NCI-H2171 (cell line): ENCODE results near the gene KRTAP4-11.
"Not testable (repeated sequence)": the region's sequence is repeated elsewhere in the genome, so short reads cannot be mapped to it uniquely, and the experiment has no call there.

ENCODE experiments used
- DNase-seq: peaks from one replicate; lab custom pipeline; 2025; lab: John Stamatoyannopoulos, UW

Gene KRTAP4-11

DNA sequence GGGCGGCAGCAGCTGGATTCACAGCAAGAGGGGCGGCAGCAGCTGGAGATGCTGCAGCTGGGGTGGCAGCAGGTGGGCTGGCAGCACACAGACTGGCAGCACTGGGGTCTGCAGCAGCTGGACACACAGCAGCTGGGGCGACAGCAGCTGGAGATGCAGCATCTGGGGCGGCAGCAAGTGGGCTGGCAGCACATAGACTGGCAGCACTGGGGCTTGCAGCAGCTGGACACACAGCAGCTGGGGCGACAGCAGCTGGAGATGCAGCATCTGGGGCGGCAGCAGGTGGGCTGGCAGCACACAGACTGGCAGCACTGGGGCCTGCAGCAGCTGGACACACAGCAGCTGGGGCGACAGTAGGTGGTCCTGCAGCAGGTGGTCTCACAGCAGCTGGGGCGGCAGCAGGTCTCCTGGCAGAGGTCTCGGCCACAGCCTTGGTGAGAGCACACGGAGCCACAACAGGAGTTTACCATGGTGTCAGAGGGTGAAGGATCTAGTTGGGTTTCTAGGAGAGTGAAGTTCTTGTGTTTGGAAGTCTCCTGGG lies at the start of gene KRTAP4-11:
TSS of gene KRTAP4-11 (minus strand) at position 528 of the 541 bp plus-strand sequence. CDS start at position 470, 58 bp downstream.
- DNase-seq, result not testable (repeated sequence)

DNA sequence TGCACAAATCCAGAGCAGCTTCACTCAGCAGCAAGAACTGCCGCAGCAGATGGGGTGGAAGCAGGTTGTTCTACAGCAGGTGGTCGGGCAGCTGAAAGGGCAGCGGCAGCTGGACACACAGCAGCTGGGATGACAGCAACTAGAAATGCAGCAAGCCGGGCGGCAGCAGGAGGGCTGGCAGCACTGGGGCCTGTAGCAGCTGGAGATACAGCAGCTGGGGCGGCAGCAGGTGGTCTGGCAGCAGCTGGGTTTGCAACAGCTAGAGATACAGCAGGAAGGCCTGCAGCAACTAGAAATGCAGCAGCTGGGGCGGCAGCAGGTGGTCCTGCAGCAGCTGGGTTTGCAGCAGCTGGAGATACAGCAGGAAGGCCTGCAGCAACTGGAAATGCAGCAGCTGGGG lies 49.4 kb upstream of the KRTAP4-11 start:
- no peak for DNase-seq

DNA sequence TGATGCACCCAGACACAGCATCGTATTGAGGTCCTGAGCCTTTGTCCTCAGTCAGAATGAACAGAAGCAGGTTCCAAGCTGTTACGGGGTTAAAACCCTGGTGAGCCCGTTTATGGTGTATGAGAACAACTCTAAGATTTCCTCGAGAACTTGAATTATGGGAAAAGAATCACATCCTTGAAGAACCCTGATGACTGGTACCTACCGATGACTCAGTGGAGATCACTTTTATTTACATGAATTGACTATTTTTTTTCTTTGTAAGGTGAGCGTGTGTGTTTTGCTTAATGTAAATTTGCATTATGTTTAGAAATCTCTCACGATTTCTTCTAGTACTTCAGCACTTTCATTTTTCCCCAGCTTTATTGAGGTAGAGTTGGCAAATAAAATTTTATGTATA lies 45.7 kb upstream of the KRTAP4-11 start:
- no peak for DNase-seq

DNA sequence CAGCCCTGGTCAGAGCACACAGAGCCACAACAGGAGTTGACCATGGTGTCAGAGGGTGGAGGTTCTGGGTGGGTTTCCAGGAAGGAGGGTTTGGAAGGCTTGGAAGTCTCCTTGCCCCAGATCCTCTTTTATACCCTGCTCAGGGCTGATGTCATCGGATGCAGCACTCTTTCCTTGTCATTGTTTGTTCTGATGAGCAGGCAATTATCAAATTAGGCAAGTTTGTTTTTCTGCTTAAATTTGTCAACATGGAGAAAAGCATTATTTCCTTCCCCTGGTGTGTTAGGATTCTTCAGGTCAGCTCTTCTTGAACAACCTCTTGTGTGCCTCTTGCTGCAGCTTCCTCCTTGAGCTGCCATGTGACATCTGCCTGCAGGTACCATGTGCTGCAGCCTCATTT lies 42.5 kb upstream of the KRTAP4-11 start, which contains the start of gene KRTAP4-4:
TSS of gene KRTAP4-4 (minus strand) at position 101 of the 400 bp plus-strand sequence. CDS start at position 44, 57 bp downstream.
- no peak for DNase-seq

DNA sequence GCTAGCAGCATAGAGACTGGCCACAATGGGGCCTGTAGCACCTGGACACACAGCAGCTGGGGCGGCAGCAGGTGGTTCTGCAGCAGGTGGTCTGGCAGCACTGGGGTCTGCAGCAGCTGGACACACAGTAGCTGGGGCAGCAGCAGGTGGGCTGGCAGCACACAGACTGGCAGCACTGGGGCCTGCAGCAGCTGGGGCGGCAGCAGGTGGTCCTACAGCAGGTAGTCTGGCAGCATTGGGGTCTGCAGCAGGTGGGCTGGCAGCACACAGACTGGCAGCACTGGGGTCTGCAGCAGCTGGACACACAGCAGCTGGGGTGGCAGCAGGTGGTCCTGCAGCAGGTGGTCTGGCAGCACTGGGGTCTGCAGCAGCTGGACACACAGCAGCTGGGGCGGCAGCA lies 42.0 kb upstream of the KRTAP4-11 start:
- not testable (repeated sequence) for DNase-seq

DNA sequence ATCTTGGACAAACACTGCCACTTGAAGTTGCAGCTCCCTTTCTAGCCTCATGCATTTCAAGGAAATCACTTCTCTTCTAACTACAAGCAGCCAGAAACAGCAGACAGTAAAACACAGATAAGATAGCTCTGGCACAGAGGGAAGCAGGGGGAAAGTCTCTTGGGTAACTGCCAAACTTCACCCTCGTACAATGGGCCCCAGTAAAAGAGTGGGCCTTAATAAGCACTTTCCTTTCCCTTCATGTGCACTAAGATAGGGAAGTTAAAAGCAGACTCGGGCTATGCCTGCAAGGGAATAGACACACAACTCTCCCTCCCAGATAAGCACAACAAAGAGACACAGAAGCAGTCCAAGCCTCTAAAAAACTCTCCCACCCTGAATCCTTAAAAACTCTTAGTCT lies 35.7 kb upstream of the KRTAP4-11 start:
- DNase-seq, result no peak

DNA sequence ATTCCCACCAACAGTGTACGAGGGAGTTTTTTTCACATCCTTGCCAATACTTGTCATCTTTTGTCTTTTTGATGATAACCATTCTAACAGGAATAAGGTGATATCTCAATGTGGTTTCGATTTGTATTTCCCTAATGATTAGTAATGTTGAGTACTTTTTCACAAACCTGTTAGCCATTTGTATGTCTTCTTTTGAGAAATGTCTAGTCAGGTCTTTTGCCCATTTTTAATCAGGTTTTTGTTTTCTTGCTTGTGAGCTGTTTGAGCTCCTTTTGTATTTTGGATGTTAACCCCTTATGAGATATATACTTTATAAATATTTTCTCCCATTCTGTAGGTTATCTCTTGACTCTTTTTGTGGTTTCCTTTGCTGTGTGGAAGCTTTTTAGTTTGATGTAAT lies 33.4 kb upstream of the KRTAP4-11 start:
- DNase-seq, result no peak

DNA sequence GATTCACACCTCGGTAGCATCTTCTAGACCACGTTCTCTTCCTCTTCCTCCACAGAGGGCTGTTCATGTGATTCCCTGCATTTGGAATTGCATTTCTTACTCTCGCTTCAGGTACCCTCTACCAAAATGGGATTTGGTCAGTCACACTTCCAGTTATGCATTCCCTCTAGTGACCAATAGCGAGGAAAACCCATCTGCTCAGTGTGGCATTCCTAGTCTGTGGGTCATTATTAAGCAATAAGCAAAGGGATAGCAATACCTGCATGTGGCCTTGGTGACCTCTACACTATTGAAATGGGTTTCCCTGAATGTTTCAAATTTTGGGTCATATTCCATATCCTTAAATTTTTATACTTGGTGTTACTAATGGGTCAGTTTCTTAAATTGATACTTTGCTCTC lies 31.9 kb upstream of the KRTAP4-11 start:
- no peak for DNase-seq

DNA sequence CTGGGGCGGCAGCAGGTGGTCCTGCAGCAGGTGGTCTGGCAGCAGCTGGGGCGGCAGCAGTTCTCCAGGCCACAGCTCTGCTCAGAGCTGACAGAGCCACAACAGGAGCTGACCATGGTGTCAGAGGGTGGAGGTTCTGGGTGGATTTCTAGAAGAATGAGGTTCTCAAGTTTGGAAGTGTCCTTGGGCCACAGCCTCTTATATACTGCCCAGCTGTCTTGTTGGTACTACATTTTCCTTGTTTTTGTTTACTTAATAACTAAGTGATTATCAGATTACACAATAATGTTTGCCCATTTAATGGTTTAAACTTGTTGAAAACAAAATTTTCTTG lies 31.4 kb upstream of the KRTAP4-11 start, which contains the start of gene KRTAP4-5:
TSS of gene KRTAP4-5 (minus strand) at position 174 of the 334 bp plus-strand sequence. CDS start at position 116, 58 bp downstream.
- no peak for DNase-seq

DNA sequence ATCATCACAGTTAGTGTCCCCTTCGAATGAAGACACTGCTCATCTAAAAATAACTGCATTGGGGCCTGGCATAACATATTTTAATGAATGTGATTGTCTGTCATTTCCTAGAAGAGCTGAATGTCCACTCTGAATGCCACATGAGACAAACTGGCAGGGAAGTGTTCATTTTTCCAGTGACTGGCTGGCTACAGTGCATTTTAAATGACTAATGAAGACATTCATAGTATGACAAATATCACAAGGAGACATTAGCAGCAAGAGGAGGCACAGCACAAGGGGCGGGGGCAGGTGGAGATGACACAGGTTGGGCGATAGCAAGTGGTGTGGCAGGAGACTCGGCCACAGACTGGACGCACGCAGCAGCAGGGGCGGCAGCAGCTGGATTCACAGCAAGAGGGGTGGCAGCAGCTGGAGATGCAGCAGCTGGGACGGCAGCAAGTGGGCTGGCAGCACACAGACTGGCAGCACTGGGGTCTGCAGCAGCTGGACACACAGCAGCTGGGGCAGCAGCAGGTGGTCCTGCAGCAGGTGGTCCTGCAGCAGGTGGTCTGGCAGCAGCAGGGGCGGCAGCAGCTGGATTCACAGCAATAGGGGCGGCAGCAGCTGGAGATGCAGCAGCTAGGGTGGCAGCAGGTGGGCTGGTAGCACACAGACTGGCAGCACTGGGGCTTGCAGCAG lies 30.9 kb upstream of the KRTAP4-11 start:
- DNase-seq, result not testable (repeated sequence)

DNA sequence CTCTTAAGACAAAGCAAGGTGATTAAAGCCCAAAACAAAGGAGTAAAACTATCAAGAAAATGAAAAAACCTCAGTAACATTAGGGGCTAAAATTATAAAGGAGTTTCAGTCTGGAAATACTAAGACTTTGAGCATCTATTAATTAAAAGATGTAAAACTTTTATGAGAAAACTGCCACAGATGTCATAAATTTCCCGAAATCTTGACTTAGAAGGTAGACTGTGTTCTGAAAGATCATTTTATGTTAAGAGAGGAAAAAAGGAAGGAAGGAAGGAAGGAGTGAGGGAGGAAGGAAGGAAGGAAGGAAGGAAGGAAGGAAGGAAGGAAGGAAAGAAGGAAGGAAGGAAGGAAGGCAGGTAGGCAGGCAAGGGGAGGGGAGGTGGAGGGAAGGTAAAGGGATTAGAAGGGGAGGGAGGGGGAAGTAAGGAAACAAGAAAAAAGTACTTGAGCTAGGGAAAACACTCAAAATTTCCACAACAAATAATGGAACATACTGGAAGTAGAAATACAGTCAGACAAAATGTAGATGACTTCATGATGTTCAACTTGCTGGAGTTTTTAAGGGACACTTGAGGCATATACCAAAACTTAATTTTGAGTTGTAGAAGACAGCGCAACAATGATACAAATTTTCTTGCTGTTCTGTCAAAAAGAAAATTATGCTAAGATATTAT lies 29.5 kb upstream of the KRTAP4-11 start:
- DNase-seq, result no peak

DNA sequence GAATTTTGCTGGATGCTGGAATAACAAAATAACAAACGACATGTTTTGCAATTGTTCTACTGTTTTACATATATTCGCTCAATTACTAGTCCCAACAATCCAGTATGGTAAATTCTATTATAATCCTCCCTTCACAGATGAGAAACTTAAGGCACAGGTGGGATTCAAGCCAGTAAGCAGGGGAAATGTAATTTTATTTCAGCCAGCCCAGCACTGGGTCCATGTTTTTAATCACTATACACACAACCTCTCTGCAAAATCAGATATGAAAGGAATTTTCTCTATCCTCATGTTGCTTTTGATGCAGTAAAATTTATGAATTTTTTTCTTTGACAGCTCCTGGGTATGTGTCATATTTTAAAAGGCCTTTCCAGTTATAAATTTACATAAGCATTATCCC lies 27.1 kb upstream of the KRTAP4-11 start:
- no peak for DNase-seq

DNA sequence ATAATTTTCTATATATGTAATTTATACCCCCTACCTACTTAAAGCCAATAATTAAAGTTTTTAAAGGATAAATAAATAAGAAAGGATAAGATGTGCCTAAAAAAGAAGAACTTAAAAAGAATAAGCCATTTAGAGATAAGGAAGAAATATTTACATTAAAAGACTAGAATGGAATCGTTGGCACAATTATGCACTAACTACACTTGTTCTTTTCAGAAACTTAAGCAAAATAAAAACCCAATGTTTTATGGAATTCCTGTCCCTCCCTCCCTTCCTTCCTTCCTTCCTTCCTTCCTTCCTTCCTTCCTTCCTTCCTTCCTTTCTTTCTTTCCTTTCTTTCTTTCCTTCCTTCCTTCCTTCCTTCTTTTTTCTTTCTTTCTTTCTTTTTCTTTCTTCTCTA lies 26.7 kb upstream of the KRTAP4-11 start:
- no peak for DNase-seq

DNA sequence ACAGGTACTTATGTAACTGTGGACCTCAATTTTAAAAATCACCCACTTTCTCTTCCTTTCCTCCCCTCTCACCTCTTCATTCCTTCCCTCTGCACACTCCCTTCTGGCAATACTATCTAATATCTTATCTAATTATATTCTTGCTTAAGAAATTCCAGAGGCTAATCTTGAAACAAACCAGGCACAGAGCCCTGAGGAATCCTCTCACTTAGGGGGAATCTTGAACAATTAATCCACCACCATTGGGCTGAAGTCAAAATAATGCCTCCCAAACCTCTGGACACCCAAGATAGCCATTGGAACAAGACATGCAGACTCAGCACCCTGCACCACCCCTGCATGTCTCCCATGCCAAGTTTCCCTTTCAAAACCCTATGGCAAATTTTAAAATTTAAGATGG lies 23.2 kb upstream of the KRTAP4-11 start:
- DNase-seq, result no peak

DNA sequence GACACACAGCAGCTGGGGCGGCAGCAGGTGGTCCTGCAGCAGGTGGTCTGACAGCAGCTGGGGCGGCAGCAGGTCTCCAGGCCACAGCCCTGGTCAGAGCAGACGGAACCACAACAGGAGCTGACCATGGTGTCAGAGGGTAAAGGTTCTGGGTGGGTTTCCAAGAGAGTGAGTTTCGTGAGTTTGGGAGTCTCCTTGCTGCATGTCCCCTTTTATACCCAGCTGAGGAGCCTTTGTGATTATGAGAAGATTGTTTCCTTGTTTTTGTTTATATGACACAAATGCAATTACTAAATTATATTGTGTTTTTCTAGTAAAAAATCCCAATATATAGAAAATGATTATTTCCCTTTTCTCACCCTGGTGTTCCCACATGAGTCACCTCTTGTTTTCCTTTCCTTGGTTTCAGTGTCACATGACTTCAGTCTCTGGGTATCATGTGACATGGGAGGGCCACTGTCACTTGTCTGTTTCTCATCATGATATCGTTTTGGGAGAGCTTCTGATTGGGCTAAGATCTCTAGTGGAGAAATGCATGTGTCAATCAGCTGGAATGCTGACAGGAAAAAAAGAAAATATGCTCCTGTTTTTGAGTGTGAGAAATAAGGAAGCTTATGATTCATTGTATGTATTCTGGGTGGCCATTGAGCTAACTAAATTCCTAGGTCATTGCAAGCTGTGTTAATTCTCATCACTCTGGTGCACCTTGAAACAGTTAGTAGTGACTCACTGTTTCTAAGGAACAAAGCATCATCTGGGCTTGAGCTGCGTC lies 22.4 kb upstream of the KRTAP4-11 start, which contains the start of gene KRTAP4-6:
TSS of gene KRTAP4-6 (minus strand) at position 185 of the 772 bp plus-strand sequence. CDS start at position 128, 57 bp downstream.
- no peak for DNase-seq

DNA sequence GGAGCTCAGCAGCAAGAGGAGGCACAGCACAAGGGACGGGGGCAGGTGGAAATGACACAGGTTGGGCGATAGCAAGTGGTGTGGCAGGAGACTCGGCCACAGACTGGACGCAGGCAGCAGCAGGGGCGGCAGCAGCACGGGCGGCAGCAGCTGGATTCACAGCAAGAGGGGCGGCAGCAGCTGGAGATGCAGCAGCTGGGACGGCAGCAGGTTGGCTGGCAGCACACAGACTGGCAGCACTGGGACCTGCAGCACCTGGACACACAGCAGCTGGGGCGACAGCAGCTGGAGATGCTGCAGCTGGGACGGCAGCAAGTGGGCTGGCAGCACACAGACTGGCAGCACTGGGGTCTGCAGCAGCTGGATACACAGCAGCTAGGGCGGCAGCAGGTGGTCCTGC lies 21.7 kb upstream of the KRTAP4-11 start:
- not testable (repeated sequence) for DNase-seq

DNA sequence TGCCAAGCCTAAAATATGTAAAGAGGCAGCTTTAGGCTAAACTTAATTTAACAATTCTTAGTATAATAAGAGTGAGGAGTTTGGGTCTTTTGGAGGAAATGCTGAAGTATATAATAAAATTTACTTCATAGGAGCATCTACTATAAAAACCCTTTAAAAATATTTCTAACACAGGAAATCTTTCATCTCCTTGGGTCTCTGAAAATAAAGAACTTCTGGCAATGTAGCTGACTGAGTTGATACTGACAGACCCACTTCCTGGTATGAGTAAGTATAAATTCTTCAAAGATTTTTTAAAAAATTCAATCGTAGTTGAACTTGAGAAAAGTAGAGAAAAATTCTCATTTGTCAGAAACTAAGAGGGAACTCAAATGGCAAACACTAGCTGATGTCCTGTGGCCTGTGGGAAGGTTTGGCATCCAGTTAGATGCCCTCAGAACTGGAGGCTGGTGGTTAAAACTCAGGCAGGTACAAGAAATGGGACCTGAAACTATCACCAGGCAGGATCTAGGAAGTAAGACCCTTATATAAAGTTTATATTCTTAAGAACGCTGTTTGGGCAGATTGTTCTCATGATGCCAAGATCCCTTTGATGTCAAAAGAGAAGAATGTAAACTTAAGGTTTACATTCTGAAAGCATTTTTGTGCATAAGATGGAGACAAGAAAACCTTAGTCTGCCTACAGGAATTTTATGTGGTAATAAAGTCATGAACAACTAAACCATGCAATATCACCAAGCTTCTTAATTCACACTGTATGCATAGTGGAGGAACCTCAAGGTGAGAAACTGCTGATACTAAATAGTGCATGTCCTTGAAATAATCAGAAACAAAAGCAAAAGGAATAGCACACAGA lies 15.9 kb upstream of the KRTAP4-11 start:
- DNase-seq, result no peak

DNA sequence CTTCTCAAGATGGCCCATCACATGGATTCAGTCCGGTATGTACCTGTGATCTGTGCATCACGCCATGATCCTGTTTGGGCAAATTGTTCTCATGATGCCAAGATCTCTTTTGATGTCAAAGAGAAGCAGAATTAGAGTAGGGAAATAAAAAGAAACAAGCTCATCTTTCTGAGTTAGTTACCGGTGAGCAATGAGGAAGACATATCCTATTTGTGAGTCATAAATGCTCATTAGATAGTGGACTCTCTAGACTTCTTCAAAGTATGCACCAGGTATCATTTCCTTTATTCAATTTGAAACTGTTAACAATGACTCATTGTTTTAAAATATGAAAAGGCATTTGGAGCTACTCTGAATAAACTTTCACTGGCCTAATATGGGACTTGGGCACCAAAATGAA lies 13.8 kb upstream of the KRTAP4-11 start:
- no peak for DNase-seq

DNA sequence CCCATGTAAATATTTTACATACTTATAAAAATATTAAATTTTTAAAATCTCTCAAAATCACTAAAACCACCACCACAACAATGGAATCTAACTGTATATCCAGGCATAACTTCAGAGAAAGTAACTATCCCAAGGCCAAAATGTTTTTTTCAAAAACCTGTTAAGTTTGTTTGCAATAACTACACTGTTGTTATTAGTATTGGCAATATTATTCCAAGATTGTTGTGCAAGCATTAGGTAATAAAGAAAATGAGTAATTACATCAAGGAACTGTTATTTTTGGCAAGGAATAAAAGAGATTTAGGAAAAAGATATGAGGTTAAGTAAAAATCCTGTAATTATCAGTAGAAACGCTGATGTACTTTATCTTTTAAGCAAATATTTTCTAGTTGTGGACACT lies 9.2 kb upstream of the KRTAP4-11 start:
- no peak for DNase-seq

DNA sequence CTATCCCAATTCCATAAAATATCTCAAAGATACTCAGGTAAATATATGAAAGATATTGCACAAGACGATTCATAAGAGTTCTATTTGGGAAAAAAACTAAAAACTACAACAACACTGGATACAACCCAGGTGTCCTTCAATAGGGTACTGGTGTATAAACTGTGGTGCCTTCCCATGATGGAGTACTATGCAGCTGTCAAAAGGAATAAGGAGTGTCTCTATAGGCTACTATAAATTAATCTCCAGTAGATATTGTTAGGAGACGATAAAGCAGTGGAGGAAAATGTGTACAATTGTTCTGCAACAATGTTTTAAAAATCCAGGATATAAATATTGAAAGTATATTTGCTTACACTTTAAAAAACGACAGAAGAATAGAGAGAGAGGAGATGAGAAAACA lies 8.2 kb upstream of the KRTAP4-11 start:
- no peak for DNase-seq

DNA sequence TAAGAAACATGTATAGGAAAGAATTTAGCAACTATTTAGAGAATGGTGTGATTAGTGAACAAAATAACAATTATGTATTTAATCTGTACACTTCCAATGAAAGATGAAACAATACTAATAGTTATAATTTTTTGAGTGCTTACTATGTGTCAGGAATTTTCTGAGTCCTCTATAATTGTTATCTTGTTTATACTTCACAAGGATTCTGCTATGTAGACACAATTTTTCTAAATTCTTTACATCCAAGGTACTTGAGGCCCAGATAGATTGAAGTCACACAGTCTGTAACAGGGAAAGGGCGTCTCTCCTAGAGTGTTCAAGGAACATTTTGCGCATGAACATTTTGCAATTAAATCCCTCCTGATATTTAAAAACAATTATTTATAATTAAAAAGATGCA lies 6.9 kb upstream of the KRTAP4-11 start:
- no peak for DNase-seq
